Measurements from ENCODE around the gene SERINC3.
"Not testable (repeated sequence)": the region's sequence is repeated elsewhere in the genome, so short reads cannot be mapped to it uniquely, and the experiment has no call there.

The SERINC3 gene

DNA sequence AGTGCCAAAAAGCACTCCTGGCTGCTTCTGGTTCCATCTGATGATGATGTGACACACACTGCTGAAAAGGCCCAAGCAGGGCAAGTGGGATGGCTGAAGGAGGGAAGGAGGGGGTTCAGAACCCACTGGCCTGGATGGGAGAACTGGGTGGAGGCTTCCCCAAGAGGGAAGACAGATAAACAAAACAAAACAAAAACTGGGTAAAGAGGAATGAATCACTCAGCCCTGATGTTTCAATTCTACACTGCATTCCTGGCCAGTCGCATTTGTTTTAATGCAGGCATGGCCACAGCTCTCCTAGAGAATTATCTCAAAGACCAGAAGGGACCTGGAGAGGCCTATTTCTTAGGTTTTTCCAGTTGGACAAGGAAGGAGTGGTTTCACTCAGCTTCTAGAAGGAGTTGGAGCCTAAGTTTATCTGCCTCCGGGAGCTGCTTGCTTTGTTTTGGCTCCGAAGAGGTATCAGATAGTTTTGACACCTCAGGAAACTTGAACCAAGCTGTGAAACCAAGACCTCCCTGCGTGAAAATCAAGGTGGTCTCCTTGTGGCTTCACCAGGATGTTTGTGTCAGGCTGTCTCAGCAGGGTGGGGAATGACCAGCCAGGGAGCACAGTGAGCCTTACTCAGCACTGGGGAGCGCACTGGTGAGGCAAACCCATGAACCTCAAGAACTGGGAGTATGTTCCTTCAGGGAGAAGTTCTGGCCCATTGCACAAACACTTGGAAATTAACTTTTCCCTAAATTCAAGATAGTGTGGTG lies 30.1 kb downstream of the SERINC3 start:
- DNase-seq (ENCODE audit: low spot score), result no peak

DNA sequence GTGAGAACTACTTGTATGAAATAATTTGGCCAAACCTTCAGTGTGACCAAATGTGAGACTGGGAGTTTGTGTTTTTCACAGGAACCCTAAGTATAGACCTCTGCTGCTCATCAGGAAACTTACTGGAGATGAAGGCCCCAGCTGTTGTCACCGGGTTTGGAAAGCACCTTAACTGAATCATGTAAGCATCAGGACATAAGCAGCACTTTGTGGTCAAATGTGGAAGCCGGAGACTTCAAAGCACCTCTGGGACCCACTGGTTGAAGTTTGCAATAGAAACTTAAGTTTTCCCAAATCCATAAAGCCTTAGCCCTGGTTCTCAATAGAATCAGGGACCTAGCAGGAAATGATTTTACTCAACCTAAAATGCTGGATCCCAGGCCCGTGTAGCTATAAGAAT lies 31.9 kb downstream of the SERINC3 start:
- DNase-seq (ENCODE audit: low spot score), result no peak

DNA sequence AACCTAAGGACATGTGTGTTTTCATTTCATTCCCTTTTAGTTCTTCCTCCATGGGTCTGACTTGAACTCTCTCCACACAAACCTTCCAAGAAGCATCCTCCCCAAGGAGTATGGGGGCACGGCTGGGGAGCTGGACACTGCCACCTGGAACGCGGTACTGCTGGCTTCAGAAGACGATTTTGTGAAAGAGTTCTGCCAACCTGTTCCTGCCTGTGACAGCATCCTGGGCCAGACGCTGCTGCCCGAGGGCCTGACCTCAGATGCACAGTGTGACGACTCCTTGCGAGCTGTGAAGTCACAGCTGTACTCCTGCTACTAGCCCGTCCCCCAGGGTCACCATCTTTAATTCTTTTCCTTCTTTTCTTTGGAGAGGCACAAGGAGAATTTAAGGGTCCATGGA lies 32.6 kb downstream of the SERINC3 start:
- DNase-seq (ENCODE audit: low spot score), result no peak

DNA sequence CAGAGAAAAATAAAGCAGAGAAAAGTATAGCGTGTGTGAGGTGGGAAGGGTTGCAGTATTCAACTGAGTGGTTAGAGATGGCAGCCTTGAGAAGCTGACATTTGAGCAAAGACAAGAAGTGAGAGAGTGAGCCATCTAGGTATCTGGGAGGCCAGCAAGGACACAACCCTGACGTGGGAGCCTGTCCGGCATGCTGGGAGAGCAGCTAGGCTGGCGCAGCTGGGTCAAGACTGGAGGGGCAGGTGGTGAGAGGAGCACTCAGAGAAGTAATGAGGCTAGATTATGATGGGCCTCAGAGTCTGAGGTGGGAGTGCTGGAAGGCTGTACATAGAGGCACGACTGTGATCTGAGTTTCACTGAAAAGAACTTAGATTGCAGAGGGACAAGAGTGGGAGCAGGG lies 33.3 kb downstream of the SERINC3 start:
- no peak for DNase-seq (ENCODE audit: low spot score)

DNA sequence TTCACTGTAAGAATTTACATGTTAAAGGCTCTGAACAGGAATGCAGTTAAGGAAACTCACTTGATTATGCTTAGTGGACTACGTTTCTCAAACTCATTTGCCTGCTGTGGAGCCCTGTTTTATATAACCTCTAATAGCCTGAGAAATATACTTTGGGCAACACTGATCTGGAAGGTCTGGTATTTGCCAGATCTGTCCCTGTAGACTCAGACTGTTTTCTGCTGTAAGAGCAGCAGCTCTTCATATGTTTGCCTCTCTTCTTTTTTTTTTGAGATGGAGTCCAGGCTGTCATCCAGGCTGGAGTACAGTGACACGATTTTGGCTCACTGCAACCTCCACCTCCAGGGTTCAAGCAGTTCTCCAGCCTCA lies 36.1 kb downstream of the SERINC3 start:
- no peak for DNase-seq (ENCODE audit: low spot score)

DNA sequence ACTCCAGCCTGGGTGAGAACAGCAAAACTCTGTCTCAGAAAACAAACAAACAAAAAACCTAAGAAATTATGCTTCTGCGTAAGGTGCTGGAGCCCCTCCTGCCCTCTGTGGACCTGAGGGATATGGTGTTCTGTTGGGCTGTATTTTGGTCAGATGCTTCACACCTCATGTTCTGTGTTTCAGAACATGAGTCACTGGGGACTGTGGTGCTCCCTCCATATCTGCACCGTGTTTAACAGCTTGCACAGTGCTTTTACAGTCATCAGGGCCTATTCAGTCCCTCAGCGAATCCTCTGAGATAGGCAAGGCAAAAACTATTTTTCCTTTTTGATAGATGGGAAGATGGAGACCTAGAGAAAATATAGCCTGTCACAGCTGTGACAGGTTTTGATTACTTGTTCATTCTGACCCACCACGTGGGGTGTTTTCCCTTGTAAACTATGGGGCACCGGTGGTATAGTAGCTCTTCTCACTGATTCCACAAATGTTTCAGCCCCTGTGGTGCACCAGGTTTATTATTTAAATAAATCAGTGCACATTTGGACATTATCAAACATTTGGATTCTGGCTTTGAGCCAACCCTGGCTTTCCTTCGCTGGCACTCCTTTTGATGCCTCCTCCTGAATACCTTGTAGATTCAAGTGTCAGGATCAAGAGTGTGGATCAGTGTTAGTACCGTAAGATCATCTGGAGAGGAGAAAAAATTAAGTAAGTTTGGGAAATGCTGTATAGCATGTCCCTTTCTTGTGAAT lies 36.6 kb downstream of the SERINC3 start:
- no peak for DNase-seq (ENCODE audit: low spot score)

DNA sequence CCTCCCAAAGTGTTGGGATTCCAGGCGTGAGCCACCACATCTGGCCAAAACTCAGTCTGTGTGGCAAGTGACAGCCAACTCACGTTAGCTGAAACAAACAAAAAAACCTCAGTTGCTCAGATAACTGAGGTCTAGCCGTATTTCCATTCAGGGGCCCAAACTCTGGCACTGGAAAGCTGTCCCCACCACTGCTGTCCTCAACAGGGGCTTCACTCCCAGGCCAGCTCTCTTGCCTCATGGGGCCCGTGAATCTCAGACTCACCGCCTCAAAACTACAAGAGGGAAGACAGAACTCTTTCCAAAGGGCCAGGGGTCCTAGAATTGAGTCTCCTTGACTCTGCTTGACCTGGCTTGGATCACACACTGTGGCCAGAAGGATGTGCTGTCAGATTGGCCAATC lies 38.8 kb downstream of the SERINC3 start:
- no peak for DNase-seq (ENCODE audit: low spot score)

DNA sequence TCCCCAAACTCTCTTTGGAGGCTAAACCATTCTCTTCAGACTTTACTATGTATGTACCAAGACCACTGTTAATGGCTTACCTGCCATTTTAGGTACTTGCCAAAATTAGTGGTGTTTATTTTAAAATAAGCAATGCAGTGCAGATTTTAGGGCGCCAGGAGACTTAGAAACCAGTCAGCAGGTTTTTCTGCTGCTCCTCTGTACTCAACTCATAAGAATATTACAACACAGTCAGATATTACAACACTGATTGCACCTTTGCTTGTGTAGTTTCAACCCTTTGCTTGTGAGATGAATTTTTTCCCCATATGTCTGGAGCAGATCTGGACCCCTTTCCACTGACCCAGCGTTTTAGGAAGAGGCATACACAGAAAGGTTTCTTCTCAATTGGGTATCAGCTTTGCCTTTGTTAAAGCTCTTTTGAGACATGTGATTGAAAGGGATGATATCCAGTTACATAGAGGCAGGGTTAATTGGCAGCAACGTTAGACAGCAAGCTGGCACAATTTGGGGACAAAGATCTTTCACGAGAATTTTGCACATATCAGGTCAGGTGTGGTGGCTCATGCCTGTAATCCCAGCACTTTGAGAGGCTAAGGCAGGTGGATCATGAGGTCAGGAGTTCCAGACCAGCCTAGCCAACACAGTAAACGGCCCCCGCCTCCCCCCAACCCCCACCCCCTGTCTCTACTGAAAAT lies 40.0 kb downstream of the SERINC3 start:
- no peak for DNase-seq (ENCODE audit: low spot score)

DNA sequence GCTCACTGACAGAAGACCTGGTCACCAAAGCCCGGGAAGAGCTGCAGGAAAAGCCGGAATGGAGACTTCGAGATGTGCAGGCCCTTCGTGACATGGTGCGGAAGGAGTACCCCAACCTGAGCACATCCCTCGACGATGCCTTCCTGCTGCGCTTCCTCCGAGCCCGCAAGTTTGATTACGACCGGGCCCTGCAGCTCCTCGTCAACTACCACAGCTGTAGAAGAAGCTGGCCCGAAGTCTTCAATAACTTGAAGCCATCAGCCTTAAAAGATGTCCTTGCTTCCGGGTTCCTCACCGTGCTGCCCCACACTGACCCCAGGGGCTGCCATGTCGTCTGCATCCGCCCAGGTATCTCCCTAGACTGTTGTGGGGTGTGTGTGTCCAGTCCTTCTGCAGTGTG lies 41.8 kb downstream of the SERINC3 start:
- DNase-seq (ENCODE audit: low spot score), result no peak

DNA sequence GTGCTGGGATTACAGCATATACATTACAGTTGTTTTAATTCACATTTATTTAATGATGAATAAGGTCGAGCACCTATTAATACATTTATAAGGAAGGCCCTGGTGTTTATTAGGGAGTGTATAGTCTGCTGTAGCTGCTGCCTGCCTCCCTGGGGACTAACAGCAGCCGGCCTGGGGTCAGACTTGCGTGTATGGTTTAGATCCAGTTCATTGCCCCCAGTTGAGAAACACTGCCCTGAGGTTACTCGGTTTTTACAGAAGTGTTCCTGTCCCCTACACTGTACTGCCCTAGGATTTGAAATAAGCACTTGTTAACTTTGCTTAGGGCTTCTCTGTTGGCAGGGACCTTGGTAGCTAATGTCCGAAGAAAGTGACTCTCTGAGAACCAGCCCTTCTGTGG lies 42.2 kb downstream of the SERINC3 start:
- DNase-seq (ENCODE audit: low spot score), result no peak

DNA sequence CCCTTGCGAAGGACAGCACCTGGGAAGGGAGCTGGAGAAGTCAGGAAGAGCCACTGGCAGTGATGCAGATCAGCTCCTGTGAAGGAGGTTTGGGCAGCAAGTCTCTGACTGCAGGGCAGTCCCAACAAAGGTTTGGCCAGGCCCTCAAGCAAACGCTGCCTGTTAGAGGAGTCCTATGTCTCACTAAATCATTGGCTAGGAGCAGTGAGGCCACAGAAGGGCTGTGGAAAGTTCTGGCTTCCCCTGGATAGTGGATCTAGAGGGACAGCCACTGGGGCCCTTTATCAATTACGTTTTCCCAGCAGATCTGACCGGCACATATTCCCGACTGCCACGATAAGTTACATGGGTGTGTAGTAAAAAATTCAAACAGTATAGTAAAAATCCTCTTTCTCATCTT lies 43.7 kb downstream of the SERINC3 start:
- no peak for DNase-seq (ENCODE audit: low spot score)

DNA sequence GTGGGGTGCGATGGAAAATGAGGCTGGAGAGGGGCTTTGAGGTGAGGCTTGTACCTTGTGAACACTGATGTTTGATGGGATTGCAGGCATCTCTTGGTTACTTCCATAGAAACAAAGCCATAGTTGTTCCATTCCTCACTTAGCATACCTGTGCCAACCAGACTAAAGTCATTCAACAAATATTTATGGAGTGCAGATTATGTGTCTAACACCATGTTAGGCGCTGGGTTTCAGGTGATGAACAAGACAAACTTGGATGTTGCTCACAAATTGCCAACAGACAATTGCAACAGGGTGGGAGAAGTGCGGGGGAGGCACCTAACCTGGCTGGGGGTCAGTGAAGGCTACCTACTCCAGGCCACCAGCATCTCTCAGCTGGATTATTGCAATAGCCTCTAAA lies 44.7 kb downstream of the SERINC3 start:
- no peak for DNase-seq (ENCODE audit: low spot score)

DNA sequence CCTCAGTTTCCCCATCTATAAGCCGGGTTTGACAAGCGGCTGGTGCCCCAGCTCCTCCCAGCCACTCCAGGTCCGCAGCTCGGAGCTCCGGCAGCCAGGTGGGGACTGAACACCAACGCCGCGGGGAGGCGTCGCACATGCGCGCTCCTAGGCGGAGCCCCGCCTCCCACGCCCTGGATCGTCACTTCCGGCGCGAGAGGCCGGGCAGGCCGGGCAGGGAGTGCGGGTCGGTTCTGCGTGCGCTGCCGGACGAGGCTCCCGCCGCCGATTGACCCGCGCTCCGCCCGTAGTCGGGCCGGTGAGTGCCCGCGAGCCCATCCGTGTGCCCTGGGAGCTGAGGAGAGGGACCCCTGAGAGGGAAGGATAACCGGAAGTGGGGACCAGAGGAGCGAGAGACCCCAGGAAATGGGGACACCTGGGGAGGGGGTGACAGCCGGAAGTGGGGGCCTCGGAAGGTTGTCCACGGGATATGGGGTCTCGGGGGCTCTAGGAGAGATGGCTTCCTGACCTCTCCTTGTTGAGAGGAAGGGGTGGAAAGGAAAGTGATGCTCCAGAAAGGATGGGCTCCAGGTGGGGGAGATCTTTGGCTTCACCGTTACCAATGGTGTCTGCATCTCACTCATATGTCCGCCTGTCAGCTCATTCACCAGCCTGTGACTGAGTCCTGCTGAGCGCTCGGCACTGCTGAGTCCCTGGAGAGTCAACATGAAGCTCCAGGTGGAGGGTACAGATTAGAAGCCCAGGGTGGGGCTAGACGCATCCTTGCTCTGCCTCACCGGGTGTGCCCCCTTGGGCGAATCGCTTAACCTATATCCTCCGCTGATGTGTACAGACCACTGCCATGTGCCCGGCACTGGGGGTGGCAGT lies 45.9 kb downstream of the SERINC3 start, which contains the start of gene TTPAL:
Gene TTPAL, plus strand, starts transcription at position 181 of the 867 bp plus-strand sequence. CDS start 4,126 bp downstream, outside the sequence.
- peak; percentile 90 for DNase-seq (ENCODE audit: low spot score)

DNA sequence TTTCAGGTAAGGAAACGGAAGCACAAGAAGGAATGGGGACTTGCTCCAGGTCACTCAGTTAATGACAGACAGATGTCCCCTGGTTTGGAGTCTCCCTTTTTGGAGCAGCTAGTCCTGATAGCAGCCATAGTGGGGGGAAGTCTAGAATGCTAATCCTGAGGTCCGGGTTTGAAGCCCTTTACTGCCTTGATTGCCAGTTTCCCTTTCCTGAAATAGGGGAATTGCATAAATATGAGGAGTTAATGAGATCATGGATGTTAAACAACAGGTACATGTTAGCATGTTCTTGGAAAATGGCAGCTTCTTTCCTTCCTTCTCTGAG lies 46.5 kb downstream of the SERINC3 start:
- DNase-seq (ENCODE audit: low spot score), result no peak

DNA sequence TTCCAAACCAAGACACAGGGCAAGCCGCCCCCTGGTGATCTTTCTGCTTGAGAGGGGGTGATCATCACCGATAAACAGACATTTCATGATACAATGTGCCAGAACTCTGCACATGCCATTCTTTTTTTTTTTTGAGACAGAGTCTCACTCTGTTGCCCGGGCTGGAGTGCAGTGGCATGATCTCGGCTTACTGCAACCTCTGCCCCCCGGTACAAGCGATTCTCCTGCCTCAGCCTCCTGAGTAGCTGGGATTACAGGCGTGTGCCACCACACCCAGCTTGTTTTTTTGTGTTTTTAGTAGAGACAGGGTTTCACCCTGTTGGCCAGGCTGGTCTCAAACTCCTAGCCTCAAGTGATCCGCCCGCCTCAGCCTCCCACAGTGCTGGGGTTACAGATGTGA lies 49.6 kb downstream of the SERINC3 start:
- DNase-seq (ENCODE audit: low spot score), result not testable (repeated sequence)

DNA sequence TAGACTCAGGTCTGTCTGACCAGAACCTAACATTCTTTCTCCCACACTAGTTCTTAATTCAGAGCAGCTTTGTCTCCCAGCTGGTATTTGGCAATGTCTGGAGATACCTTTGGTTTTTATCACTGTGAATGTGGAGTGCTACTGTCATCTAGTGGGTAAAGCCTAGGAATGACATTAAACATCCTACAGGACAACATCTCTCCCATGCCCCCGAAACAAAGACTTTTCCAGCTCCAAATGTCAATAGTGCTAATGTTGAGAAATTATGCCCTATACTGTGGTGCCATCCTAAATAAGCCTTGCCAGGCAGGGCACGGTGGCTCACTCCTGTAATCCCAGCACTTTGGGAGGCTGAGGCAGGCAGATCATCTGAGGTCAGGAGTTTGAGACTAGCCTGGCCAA lies 50.4 kb downstream of the SERINC3 start:
- DNase-seq (ENCODE audit: low spot score), result no peak

DNA sequence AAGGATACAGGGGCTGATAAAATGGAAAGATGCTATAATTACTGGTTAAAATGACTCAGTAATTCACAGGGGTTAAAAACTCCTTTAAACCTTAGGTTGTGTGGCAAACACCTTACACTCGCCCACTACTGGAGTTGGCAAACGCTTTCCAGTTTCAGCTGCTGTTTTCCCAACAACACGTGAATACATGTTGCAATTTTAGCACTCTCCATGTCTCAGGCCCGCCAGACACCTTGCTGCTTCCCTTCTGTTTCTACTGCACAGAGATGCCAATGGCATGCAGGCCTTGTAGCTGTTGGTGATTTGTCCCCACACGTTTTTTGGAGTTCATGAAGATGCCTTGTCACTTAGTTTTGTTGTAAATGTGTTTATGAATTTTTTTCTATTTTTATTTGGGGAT lies 51.5 kb downstream of the SERINC3 start:
- DNase-seq (ENCODE audit: low spot score), result no peak

DNA sequence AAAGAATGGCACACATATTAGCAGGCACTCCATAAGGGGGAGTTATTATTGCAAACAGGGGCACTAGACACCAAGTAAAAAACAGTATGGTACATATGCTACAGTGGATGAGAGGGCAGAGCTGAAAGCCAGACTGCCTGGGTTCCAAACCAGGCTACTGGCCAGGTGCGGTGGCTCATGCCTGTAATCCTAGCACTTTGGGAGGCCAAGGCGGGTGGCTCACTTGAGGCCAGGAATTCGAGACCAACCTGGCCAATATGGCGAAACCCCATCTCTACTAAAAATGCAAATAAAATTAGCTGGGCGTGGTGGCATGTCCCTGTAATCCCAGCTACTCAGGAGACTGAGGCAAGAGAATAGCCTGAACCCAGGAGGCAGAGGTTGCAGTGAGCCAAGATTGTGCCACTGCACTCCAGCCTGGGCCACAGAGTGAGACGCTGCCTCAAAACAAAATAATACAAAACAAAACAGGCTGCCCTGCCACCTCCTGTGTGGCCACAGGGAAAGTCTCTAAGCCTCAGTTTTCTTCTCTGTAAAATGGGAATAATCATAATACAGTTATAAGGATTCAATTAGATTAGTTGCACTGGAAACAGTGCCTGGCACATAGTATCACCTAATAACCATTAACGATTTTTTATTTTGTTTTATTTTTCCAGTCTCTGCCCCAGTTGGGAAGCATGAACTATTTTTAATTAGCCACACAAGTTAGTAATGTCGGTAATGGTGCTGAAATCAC lies 53.7 kb downstream of the SERINC3 start:
- no peak for DNase-seq (ENCODE audit: low spot score)

DNA sequence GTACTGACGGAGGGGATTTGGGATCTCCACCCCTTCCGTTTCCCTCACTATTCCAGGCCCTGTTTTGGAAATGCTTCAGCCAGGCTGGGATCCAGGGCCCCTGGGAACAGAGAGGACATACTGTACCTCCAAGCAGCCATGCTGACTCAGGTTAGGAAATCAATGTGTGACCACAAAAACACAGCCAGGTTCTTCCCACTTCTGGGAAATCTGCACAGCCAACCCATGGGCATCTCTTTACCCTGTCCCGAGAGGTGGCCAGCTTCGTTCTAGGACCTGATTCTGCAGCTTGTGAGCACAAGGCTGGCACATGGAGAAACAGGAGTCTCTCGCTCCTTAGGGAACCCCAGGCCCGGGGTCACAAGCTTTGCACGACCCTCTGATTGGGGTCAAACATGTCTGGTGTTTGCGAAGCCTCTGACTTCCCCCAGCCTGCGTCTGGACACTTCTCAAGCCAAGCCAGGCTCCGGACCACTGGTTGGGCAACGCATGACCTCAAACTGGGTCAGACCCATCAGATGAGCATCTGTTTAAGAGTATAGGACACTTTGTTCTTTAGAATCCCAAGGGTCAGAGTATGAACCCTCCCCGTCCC lies 54.5 kb downstream of the SERINC3 start:
- no peak for DNase-seq (ENCODE audit: low spot score)

DNA sequence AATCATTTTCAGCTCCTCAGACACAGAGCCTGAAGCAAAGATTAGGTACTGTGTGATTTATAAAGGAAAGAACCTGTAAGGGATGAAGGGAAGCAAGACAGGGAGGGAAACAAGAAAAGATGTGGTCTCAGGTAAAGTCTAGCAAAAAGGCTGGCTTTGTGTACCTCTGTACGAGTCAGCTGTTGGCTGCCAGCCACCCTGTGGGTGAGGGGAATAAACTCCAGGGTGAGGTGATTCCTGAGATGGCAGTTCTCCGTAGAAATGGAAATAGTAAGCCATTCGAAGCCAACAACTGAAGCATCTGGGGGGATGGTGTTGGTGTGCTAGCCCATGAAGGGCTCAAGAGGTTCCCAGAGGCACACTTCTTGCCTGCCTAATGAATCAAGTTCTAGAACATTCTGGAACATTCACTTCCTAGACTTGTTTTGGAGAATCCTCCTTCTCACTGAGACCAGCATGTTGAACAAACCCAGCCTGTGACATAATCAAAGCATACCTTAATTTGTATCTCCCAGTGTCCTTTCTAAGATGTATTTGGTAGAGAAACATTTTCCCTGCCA lies 56.8 kb downstream of the SERINC3 start:
- no peak for DNase-seq (ENCODE audit: low spot score)

DNA sequence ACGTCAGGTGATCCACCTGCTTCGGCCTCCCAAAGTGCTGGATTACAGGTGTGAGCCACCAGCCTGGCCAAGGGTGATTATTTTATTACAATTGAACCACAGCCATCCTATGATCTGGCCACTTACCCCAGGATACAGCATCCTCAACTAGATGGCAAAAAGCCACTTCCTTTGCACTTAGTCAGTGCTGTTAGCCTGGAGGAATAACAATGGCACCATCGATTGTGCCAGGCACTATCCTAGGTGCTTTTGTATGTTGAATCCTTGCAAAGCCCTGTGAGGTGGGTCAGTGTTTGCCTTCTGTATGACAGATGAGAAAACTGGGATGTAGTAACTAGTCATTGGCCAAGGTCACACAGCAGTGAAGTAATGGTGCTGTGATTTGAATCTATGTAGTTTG lies 57.4 kb downstream of the SERINC3 start:
- no peak for DNase-seq (ENCODE audit: low spot score)
